HG02678 (cell line): ENCODE results near the gene SCN8A.

ENCODE experiments used
- ATAC-seq: cut with Tn5 transposase; IDR thresholded peaks from one replicate; pipeline ENCODE4 v1.9.1; 2021; ENCODE audit warnings: mild to moderate bottlenecking, moderate library complexity; ENCODE audit not compliant: unreplicated experiment

The SCN8A gene

GRCh38 chr12:51811203-51812202 is 220.5 kb downstream of the SCN8A start:
- ATAC-seq = no peak

- ATAC-seq = no peak
Measured at GRCh38 chr12:51812871-51813270, 221.8 kb downstream of the SCN8A start.

GRCh38 chr12:51813931-51814310 is 222.9 kb downstream of the SCN8A start:
- no peak for ATAC-seq

GRCh38 chr12:51814311-51815088 is 223.5 kb downstream of the SCN8A start:
- ATAC-seq = no peak

- no peak for ATAC-seq
Measured at GRCh38 chr12:51815571-51815970, 224.5 kb downstream of the SCN8A start.

GRCh38 chr12:51817027-51817953 is 226.3 kb downstream of the SCN8A start:
- ATAC-seq = no peak

GRCh38 chr12:51818086-51818485 is 227.1 kb downstream of the SCN8A start:
- no peak for ATAC-seq

- ATAC-seq = no peak
Measured at GRCh38 chr12:51818566-51819300, 227.7 kb downstream of the SCN8A start.

GRCh38 chr12:51819736-51820525 is 228.9 kb downstream of the SCN8A start:
- no peak for ATAC-seq

- ATAC-seq = no peak
Measured at GRCh38 chr12:51820526-51821439, 229.8 kb downstream of the SCN8A start.

GRCh38 chr12:51821440-51822260 is 230.6 kb downstream of the SCN8A start:
- no peak for ATAC-seq

GRCh38 chr12:51822261-51822616 is 231.2 kb downstream of the SCN8A start:
- no peak for ATAC-seq

GRCh38 chr12:51822956-51823355 is 231.9 kb downstream of the SCN8A start:
- ATAC-seq = no peak

- ATAC-seq = no peak
Measured at GRCh38 chr12:51823875-51824565, 233.0 kb downstream of the SCN8A start.

- no peak for ATAC-seq
Measured at GRCh38 chr12:51825216-51825615, 234.2 kb downstream of the SCN8A start.

GRCh38 chr12:51826881-51827280 is 235.8 kb downstream of the SCN8A start:
- ATAC-seq = no peak
